Measurements from ENCODE around the gene XYLB.

The XYLB gene

GRCh38 chr3:38323060-38323459 lies 23.5 kb upstream of the XYLB start:
- DNase-seq (ENCODE audit: low spot score): no peak

GRCh38 chr3:38325256-38325655 lies 21.3 kb upstream of the XYLB start:
- no peak for DNase-seq (ENCODE audit: low spot score)

DNA sequence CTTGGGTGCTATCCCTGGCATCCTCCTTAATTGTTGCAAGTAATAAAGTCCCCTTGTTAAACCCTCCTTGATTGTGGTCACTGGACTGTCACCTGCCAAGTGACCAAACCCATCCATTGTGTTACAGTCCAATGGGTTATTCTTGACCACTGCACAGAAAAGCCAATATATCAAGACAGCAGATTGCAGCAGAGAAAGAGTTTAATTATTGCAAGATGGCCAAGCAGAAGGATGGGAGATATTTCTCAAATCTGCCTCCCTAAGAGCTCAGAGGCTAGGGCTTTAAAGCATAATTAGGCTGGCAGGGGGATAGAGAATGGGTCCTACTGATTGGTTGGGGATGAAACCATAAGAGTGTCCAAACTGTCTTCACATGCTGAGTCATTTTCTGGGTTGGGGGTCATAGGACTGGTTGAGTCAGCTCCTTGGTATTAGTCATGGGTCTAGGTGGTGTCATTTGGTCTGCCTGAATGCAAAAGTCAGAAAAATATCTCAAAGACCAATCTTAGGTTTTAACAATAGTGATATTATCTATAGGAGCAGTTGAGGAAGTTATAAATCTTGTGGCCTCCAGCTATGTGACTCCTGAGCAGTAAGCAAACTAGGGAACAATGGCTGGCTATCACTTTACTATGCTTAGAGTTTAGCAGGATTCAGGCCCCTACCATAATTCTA lies 19.1 kb upstream of the XYLB start:
- DNase-seq (ENCODE audit: low spot score): no peak

GRCh38 chr3:38331257-38332022 lies 15.1 kb upstream of the XYLB start:
- no peak for DNase-seq (ENCODE audit: low spot score)

- DNase-seq (ENCODE audit: low spot score): no peak
Observed at GRCh38 chr3:38332201-38332600, 14.4 kb upstream of the XYLB start.

- no peak for DNase-seq (ENCODE audit: low spot score)
Observed at GRCh38 chr3:38334142-38335055, 12.2 kb upstream of the XYLB start.

- DNase-seq (ENCODE audit: low spot score): no peak
Observed at GRCh38 chr3:38335263-38335662, 11.3 kb upstream of the XYLB start.

- DNase-seq (ENCODE audit: low spot score): no peak
Observed at GRCh38 chr3:38337703-38338102, 8.9 kb upstream of the XYLB start.

GRCh38 chr3:38343797-38344594 lies 2.6 kb upstream of the XYLB start:
- DNase-seq (ENCODE audit: low spot score): no peak

GRCh38 chr3:38345879-38346586 lies 552 bp upstream of the XYLB start:
- no peak for DNase-seq (ENCODE audit: low spot score)

DNA sequence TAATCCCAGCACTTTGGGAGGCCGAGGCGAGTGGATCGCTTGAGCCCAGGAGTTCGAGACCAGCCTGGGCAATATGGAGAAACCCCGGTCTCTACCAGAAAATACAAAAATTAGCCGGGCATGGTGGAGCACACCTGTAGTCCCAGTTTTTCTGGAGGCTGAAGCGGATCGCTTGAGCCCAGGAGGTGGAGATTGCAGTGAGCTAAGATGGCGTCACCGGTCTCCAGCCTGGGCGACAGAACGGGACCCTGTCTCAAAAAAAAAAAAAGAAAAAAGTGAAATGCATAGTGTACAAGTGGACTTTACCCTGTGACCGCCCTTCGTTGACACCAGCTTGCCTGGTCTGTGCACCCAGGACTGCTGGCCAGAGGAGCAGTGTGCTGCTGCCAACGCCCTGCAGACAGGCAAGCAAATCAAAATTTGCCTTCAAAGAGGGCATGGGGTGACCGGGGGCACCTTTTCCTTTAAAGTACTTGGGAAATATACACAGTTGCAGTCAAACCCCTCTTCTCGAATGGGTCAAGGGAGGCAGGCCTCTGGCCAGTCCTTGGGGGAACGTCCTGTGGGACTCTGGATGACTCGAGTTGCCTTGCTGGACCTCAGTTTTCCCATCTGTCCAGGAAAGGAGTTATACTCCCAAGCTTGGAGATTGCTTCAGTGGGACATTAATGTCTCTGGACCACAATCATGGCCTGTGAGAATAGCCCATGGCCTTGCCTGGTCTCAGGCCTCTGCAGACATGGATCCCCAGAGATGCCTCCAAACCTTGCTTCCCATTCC lies 1.0 kb downstream of the XYLB start:
- no peak for DNase-seq (ENCODE audit: low spot score)

DNA sequence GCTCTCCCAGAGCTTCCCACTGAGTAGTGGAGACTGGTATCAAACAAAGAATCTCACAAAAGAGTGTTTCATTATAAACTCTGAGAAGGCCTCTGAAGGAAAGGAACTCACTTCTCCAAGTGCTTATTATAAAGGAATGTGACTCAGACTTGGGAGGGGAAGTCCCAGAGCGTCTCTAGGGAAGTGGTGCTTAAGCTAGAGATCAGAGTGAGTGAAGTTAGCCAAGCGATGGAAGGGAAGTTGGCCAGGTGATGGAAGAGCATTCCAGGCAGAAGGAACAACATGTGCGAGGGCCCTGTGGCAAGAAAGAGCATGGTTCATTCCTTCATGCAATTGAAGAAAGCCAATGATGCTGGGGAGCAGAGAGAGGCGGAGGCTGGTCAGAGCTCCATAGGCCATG lies 2.3 kb downstream of the XYLB start:
- no peak for DNase-seq (ENCODE audit: low spot score)

DNA sequence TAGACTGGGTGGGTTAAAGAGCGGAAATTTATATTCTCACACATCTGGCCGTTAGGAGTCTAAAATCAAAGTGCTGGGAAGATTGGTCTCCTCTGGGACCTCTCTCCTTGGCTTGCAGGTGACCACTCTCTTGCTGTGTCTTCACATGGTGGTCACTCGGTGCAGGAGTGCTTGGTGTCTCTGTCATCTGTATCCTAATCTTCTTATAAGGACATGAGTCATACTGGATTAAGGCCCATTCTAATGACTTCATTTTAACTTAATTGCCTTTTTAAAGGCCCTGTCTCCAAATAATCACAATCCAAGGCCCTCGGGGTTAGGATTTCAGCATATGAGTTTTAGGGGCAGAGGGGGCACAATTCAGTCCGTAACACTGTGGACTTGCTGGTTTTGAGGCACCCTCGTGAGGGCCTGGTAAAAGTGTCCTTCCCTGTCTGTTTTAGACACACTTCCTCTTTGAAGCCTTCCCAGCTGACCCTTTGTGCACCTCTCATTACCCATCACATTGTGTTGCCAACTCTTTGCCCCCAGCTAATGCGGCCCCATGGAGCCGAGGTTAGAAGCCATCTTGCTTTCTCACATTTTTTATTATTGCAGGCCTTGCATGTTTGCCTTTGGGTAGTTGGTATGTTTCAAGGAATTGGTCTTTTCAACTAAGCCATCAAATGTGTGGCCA lies 3.2 kb downstream of the XYLB start:
- no peak for DNase-seq (ENCODE audit: low spot score)

DNA sequence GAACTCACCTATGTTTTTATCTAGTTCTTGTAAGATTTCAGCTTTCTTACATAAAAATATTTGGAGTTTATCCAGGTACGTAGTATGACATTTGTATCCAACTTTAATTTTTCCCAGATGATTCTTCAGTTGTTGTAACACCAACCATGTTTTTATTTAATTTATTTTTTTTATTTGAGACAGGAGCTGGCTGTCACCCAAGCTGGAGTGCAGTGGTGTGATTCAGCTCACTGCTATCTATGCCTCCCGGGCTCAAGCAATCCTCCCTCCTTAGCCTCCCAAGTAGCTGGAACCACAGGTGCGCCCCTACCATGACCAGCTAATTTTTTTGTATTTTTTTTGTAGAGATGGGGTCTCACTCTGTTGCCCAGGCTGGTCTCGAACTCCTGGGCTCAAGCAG lies 6.6 kb downstream of the XYLB start:
- DNase-seq (ENCODE audit: low spot score): no peak

DNA sequence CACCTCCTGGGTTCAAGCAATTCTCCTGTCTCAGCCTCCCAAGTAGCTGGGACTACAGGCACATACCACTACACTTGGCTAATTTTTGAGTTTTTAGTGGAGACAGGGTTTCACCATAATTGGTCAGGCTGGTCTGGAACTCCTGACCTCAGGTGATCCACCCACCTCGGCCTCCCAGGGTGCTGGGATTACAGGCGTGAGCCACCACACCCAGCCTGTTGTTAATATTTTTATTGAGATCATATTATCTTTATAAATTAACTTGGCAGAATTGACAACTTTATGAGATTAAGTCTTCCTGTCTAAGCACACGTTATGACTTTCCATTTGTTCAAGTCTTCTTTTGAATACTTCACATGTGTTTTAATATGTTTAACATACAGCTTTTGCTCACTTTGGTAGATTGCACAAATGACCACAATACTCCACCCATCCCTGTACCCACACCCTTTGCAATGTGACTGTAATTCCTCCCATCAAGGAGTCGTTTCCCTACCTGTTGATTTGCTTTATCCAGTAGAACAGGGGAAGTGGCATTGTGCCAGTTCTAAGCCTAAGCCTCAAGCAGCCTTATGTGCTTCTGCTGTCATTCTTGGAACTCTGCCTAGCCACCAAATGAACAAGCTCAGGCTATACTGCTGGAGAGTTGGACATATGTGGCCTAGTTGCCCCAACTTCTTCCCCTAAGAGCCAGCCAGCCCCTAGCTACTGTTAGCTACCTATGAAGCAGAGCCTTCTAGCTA lies 8.2 kb downstream of the XYLB start:
- no peak for DNase-seq (ENCODE audit: low spot score)

DNA sequence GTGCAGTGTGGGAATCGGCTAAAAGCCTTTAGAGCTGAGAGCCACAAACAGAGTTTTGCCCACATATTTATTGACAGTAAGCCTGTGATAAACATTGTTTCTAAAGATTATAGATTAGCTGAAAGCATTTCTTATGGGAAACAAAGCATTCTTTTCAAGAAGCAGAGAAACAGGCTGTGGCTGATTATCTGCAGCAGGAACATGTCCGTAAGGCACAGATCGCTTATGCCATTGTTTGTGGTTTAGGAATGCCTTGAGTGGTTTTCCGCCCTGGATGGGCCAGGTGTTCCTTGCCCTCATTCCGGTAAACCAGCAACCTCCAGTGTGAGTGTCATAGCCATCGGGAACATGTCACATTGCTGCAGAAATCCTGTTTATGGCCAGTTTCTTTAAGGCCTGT lies 12.5 kb downstream of the XYLB start:
- no peak for DNase-seq (ENCODE audit: low spot score)

- no peak for DNase-seq (ENCODE audit: low spot score)
Observed at GRCh38 chr3:38360345-38360744, 13.8 kb downstream of the XYLB start.

- DNase-seq (ENCODE audit: low spot score): no peak
Observed at GRCh38 chr3:38361496-38361895, 14.9 kb downstream of the XYLB start.

- no peak for DNase-seq (ENCODE audit: low spot score)
Observed at GRCh38 chr3:38362825-38363224, 16.2 kb downstream of the XYLB start.
